Stomach (tissue), 9 donors: ENCODE results near the gene NRCAM. TPM values are rescaled to one million over a fixed set of nuclear protein-coding genes. Genes with fewer than 3 reads are reported as not detected.

ENCODE experiments used
- DNase-seq, 2 donors: peaks; one replicate each; pipeline versions ENCODE4 v3.0.0 to v3.0.0-alpha.2; 2013 to 2019
- H3K27ac ChIP-seq, 5 donors: fragments of 200-600 bp in 4 of 5; sonication (generic) in 4 of 5; one replicate each; pipeline ENCODE4 v1.5.1; 2013 to 2019; ENCODE audit warnings: mild to moderate bottlenecking in 1 of 5, moderate library complexity in 1 of 5
- H3K27me3 ChIP-seq, 3 donors: fragments of 200-600 bp; sonication (generic); one replicate each; pipeline ENCODE4 v1.5.1; 2017 to 2019; ENCODE audit warnings: mixed run types in 1 of 3
- H3K36me3 ChIP-seq, 4 donors: fragments of 200-600 bp; sonication (generic); 1 replicate in 3 of 4; 2 replicates in 1 of 4; pipeline ENCODE4 v1.5.1; 2016 to 2019
- H3K4me1 ChIP-seq, 4 donors: fragments of 200-600 bp; sonication (generic); one replicate each; pipeline ENCODE4 v1.5.1; 2016 to 2019
- H3K4me3 ChIP-seq, 4 donors: fragments of 200-600 bp; sonication (generic) in 3 of 4; one replicate each; pipeline ENCODE4 v1.5.1; 2016 to 2019; ENCODE audit warnings: mild to moderate bottlenecking in 1 of 4
- H3K9me3 ChIP-seq, 4 donors: fragments of 200-600 bp; sonication (generic); one replicate each; pipeline ENCODE4 v1.5.1; 2016 to 2019
- EP300 ChIP-seq: sonication (generic); formaldehyde crosslinking; IDR thresholded peaks from one replicate; pipeline ENCODE4 v1.6.1; 2017; ENCODE audit warnings: antibody characterized with exemption
- POLR2A ChIP-seq, 4 donors: fragments of 450-650 bp; IDR thresholded peaks; one replicate each; pipeline ENCODE4 v1.6.1; 2016; ENCODE audit warnings: antibody characterized with exemption in 4 of 4, control low read depth in 2 of 4, mild to moderate bottlenecking in 1 of 4, moderate library complexity in 1 of 4
- POLR2AphosphoS5 ChIP-seq, 3 donors: sonication (generic); formaldehyde crosslinking; IDR thresholded peaks; one replicate each; pipeline ENCODE4 v1.6.1; 2016; ENCODE audit warnings: antibody characterized with exemption in 3 of 3
- WGBS, 5 donors: extraction: QIAGEN DNeasy Blood & Tissue Kit in 3 of 5; methylation state at CpG; one replicate each; pipeline versions ENCODE4 v1.1.5 to v1.1.7; 2013 to 2018; 5-methylcytosine and 5-hydroxymethylcytosine counted together
- intact Hi-C: fragments of 100-400 bp; cut with DNase I; formaldehyde crosslinking; loops from one replicate; pipeline ENCODE4 v1.15.1; 2023; ENCODE audit warnings: low total_unique reads
- polyA plus RNA-seq, 3 donors: library from polyadenylated mRNA; stranded (reverse); fragments of 200-250 nt; gene quantifications; one replicate each; pipeline ENCODE4 v1.2.3, GENCODE V29; 2013
- total RNA-seq, 5 donors: library from RNA; depleted of rRNA; stranded (reverse); fragments of >200 nt; gene quantifications; one replicate each; pipeline versions ENCODE4 v1.1.0 to v1.2.3, GENCODE V29; 2014 to 2016
- TF ChIP-seq, protein P1 (sequence below), 7 experiments: fragments of 450-650 bp in 4 of 7; fragments of 200-600 bp in 3 of 7; sonication (generic) in 3 of 7; IDR thresholded peaks; one replicate each; pipeline ENCODE4 v1.5.1; 2016 to 2019; ENCODE audit warnings: antibody characterized with exemption in 7 of 7, control low read depth in 2 of 7, mild to moderate bottlenecking in 1 of 7
- donor health status: healthy with polysubstance abuse.
- donor health status: Bipolar disorder and iron deficiency.
- donor health status: healthy.

The NRCAM gene
- total and polyA plus RNA-seq, 8 donors: 1.2 to 9.4 (median 2.3) TPM

- TF ChIP-seq EP300: no peak
- TF ChIP-seq POLR2A (IDR thresholded peaks at IDR 0.05): no peak
- TF ChIP-seq, protein P1, sequence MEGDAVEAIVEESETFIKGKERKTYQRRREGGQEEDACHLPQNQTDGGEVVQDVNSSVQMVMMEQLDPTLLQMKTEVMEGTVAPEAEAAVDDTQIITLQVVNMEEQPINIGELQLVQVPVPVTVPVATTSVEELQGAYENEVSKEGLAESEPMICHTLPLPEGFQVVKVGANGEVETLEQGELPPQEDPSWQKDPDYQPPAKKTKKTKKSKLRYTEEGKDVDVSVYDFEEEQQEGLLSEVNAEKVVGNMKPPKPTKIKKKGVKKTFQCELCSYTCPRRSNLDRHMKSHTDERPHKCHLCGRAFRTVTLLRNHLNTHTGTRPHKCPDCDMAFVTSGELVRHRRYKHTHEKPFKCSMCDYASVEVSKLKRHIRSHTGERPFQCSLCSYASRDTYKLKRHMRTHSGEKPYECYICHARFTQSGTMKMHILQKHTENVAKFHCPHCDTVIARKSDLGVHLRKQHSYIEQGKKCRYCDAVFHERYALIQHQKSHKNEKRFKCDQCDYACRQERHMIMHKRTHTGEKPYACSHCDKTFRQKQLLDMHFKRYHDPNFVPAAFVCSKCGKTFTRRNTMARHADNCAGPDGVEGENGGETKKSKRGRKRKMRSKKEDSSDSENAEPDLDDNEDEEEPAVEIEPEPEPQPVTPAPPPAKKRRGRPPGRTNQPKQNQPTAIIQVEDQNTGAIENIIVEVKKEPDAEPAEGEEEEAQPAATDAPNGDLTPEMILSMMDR (IDR thresholded peaks at IDR 0.05): no peak
- no peak for TF ChIP-seq POLR2AphosphoS5 (IDR thresholded peaks at IDR 0.05)
- peaks cover 0 to 8% (median 1%) of the 10 kb centered on the region in 4 donors for H3K4me1 ChIP-seq
- peaks cover 9 to 83% (median 48%) of the 10 kb centered on the region in 4 donors for H3K36me3 ChIP-seq
- no peak overlapping the region for H3K27ac ChIP-seq
- H3K9me3 ChIP-seq: no peaks in the 10 kb centered on the region
- 76 to 90% (median 87%) methylated on average over 6 of the region's 6 CpGs for WGBS, 5 donors
- no peak for DNase-seq
- H3K27me3 ChIP-seq: no peaks in the 10 kb centered on the region
- intact Hi-C loops: no loop called here
- no peak overlapping the region for H3K4me3 ChIP-seq
These were observed 42.2 kb upstream of the NRCAM start for GRCh38 chr7:108498481-108498880.

GRCh38 chr7:108497082-108497725, 41.0 kb upstream of the NRCAM start:
- H3K27ac ChIP-seq: no peak overlapping the region
- H3K4me1 ChIP-seq: peaks cover 0 to 8% (median 0%) of the 10 kb centered on the region in 4 donors
- H3K36me3 ChIP-seq: peaks cover 9 to 79% (median 45%) of the 10 kb centered on the region in 4 donors
- 81 to 90% (median 86%) methylated on average over 3 of the region's 3 CpGs for WGBS, 5 donors
- H3K4me3 ChIP-seq: no peak overlapping the region
- TF ChIP-seq POLR2AphosphoS5 (IDR thresholded peaks at IDR 0.05) (no peak), EP300 (no peak)
- TF ChIP-seq, protein P1 (IDR thresholded peaks at IDR 0.05): peak in 5 of 7 experiments; percentile 60 to 77 (median 73)
- no peaks in the 10 kb centered on the region for H3K9me3 ChIP-seq
- intact Hi-C loops: no loop called here
- peak; percentile 54 to 73 for DNase-seq
- no peaks in the 10 kb centered on the region for H3K27me3 ChIP-seq

GRCh38 chr7:108492742-108493141, 36.5 kb upstream of the NRCAM start:
- Histone ChIP-seq H3K36me3 (peaks cover 3 to 68% (median 51%) of the 10 kb centered on the region in 4 donors), H3K27ac (no peak overlapping the region), H3K4me3 (no peak overlapping the region), H3K4me1 (peaks cover 0 to 16% (median 6%) of the 10 kb centered on the region in 4 donors), H3K9me3 (no peaks in the 10 kb centered on the region), H3K27me3 (no peaks in the 10 kb centered on the region)
- TF ChIP-seq POLR2AphosphoS5 (IDR thresholded peaks at IDR 0.05) (no peak), POLR2A (IDR thresholded peaks at IDR 0.05) (no peak), EP300 (no peak)
- TF ChIP-seq, protein P1 (IDR thresholded peaks at IDR 0.05): no peak
- no peak for DNase-seq
- WGBS, 5 donors: 64 to 86% (median 71%) methylated on average over 4 of the region's 4 CpGs
- intact Hi-C loops: no loop called here

GRCh38 chr7:108488768-108489538, 32.7 kb upstream of the NRCAM start:
- 66 to 81% (median 71%) methylated on average over 4 of the region's 4 CpGs for WGBS, 5 donors
- Histone ChIP-seq H3K36me3 (peaks cover 3 to 60% (median 45%) of the 10 kb centered on the region in 4 donors), H3K4me1 (peaks cover 0 to 16% (median 6%) of the 10 kb centered on the region in 4 donors), H3K9me3 (no peaks in the 10 kb centered on the region), H3K27ac (no peak overlapping the region), H3K4me3 (no peak overlapping the region), H3K27me3 (no peaks in the 10 kb centered on the region)
- no peak for DNase-seq
- intact Hi-C loops: no loop called here
- TF ChIP-seq POLR2AphosphoS5 (IDR thresholded peaks at IDR 0.05) (no peak), POLR2A (IDR thresholded peaks at IDR 0.05) (no peak), EP300 (no peak)
- TF ChIP-seq, protein P1 (IDR thresholded peaks at IDR 0.05): no peak
